HEK293 (cell line): ENCODE data around the gene CC2D1B.

Source experiments
- CTCF ChIA-PET: fragments of 350-600 bp; formaldehyde crosslinking; extraction: SDS; loops from one replicate; lab custom pipeline; 2021; ENCODE audit warnings: antibody characterized with exemption; lab: Yijun Ruan, JAX
- POLR2A ChIA-PET: fragments of 300-600 bp; formaldehyde crosslinking; extraction: SDS; loops from one replicate; lab custom pipeline; 2020; ENCODE audit warnings: antibody characterized with exemption, inconsistent platforms; lab: Yijun Ruan, JAX
- H3K27ac ChIP-seq: fragments of 200-500 bp; sonication (Bioruptor generic); 2 replicates; pipeline ENCODE4 v1.5.1; 2014; ENCODE audit warnings: low read depth, low read length, control low read depth, inconsistent platforms; ENCODE audit errors: extremely low read depth
- H3K36me3 ChIP-seq, 2 experiments: fragments of 200-500 bp in 1 of 2; sonication (Bioruptor generic) in 1 of 2; 1 replicate in 1 of 2; 2 replicates in 1 of 2; pipeline ENCODE4 v1.5.1; 2014 to 2017; ENCODE audit warnings: inconsistent platforms in 2 of 2, low read length in 2 of 2; ENCODE audit not compliant: control insufficient read depth in 2 of 2, insufficient read depth in 1 of 2
- H3K4me1 ChIP-seq: fragments of 200-500 bp; sonication (Bioruptor generic); 2 replicates; pipeline ENCODE4 v1.5.1; 2014; ENCODE audit warnings: mild to moderate bottlenecking, low read length, inconsistent platforms; ENCODE audit not compliant: control insufficient read depth, insufficient read depth
- H3K4me3 ChIP-seq: 2 replicates; pipeline ENCODE4 v1.5.1; 2011; ENCODE audit warnings: low read depth, mild to moderate bottlenecking, control low read depth, low read length, moderate library complexity
- H3K9me3 ChIP-seq: fragments of 200-500 bp; sonication (Bioruptor generic); 2 replicates; pipeline ENCODE4 v1.5.1; 2014; ENCODE audit warnings: low read depth, low read length, inconsistent platforms; ENCODE audit not compliant: control insufficient read depth, insufficient read depth
- ATF2 ChIP-seq: fragments of 450-650 bp; formaldehyde crosslinking; IDR thresholded peaks from 2 replicates; pipeline ENCODE4 v1.5.1; 2016; ENCODE audit warnings: missing biosample characterization, missing genetic modification characterization, low read depth
- KLF8 ChIP-seq: fragments of 450-650 bp; formaldehyde crosslinking; IDR thresholded peaks from 2 replicates; pipeline ENCODE4 v1.5.1; 2016; ENCODE audit warnings: missing biosample characterization, missing genetic modification characterization
- KLF9 ChIP-seq: fragments of 450-650 bp; formaldehyde crosslinking; IDR thresholded peaks from 2 replicates; pipeline ENCODE4 v1.5.1; 2016; ENCODE audit warnings: missing biosample characterization, missing genetic modification characterization, low read depth
- PBX3 ChIP-seq: sonication (generic); formaldehyde crosslinking; IDR thresholded peaks from 2 replicates; pipeline ENCODE4 v1.8.1; 2022; ENCODE audit warnings: mild to moderate bottlenecking, moderate library complexity, missing genetic modification reagents
- REPIN1 ChIP-seq: fragments of 450-650 bp; formaldehyde crosslinking; IDR thresholded peaks from 2 replicates; pipeline ENCODE4 v1.5.1; 2017; ENCODE audit warnings: missing biosample characterization, missing genetic modification characterization, low read depth
- SP3 ChIP-seq: fragments of 450-650 bp; formaldehyde crosslinking; IDR thresholded peaks from 2 replicates; pipeline ENCODE4 v1.5.1; 2016; ENCODE audit warnings: missing biosample characterization, missing genetic modification characterization
- TSHZ1 ChIP-seq: fragments of 450-650 bp; formaldehyde crosslinking; IDR thresholded peaks from 2 replicates; pipeline ENCODE4 v1.5.1; 2016; ENCODE audit warnings: missing biosample characterization, missing genetic modification characterization, borderline replicate concordance
- ZBTB49 ChIP-seq: fragments of 450-650 bp; formaldehyde crosslinking; IDR thresholded peaks from 2 replicates; pipeline ENCODE4 v1.5.1; 2016; ENCODE audit warnings: missing biosample characterization, missing genetic modification characterization, low read depth
- ZBTB8A ChIP-seq: fragments of 450-650 bp; formaldehyde crosslinking; IDR thresholded peaks from 2 replicates; pipeline ENCODE4 v1.5.1; 2016; ENCODE audit warnings: missing biosample characterization, missing genetic modification characterization
- ZIC2 ChIP-seq: fragments of 450-650 bp; formaldehyde crosslinking; IDR thresholded peaks from 2 replicates; pipeline ENCODE4 v1.5.1; 2016; ENCODE audit warnings: missing biosample characterization, missing genetic modification characterization
- ZNF140 ChIP-seq: fragments of 450-650 bp; formaldehyde crosslinking; IDR thresholded peaks from 2 replicates; pipeline ENCODE4 v1.5.1; 2016; ENCODE audit warnings: missing biosample characterization, missing genetic modification characterization
- ZNF169 ChIP-seq: fragments of 450-650 bp; formaldehyde crosslinking; IDR thresholded peaks from 2 replicates; pipeline ENCODE4 v1.5.1; 2016; ENCODE audit warnings: missing biosample characterization, missing genetic modification characterization
- ZNF221 ChIP-seq: fragments of 450-650 bp; formaldehyde crosslinking; IDR thresholded peaks from 2 replicates; pipeline ENCODE4 v1.5.1; 2017; ENCODE audit warnings: missing biosample characterization, missing genetic modification characterization, borderline replicate concordance
- ZNF362 ChIP-seq: fragments of 450-650 bp; formaldehyde crosslinking; IDR thresholded peaks from 2 replicates; pipeline ENCODE4 v1.5.1; 2016; ENCODE audit warnings: missing biosample characterization, missing genetic modification characterization
- ZNF37A ChIP-seq: fragments of 450-650 bp; IDR thresholded peaks from 2 replicates; pipeline ENCODE4 v1.5.1; 2018; ENCODE audit warnings: missing biosample characterization, missing genetic modification characterization
- ZNF398 ChIP-seq: fragments of 450-650 bp; formaldehyde crosslinking; IDR thresholded peaks from 2 replicates; pipeline ENCODE4 v1.5.1; 2017; ENCODE audit warnings: missing biosample characterization, missing genetic modification characterization
- ZNF473 ChIP-seq: fragments of 450-650 bp; formaldehyde crosslinking; IDR thresholded peaks from 2 replicates; pipeline ENCODE4 v1.5.1; 2017; ENCODE audit warnings: missing biosample characterization, missing genetic modification characterization
- ZNF521 ChIP-seq: fragments of 450-650 bp; formaldehyde crosslinking; IDR thresholded peaks from 2 replicates; pipeline ENCODE4 v1.5.1; 2017; ENCODE audit warnings: missing biosample characterization, mild to moderate bottlenecking, missing genetic modification characterization
- ZNF837 ChIP-seq: fragments of 450-650 bp; formaldehyde crosslinking; IDR thresholded peaks from 2 replicates; pipeline ENCODE4 v1.5.1; 2016; ENCODE audit warnings: missing biosample characterization, missing genetic modification characterization
- ZXDB ChIP-seq: fragments of 450-650 bp; formaldehyde crosslinking; IDR thresholded peaks from 2 replicates; pipeline ENCODE4 v1.5.1; 2016; ENCODE audit warnings: missing biosample characterization, missing genetic modification characterization

CC2D1B gene

GRCh38 chr1:52325786-52326185, 40.2 kb downstream of the CC2D1B start:
- POLR2A ChIA-PET: no interaction called here
- Histone ChIP-seq H3K4me1 (no peaks in the 10 kb centered on the region), H3K36me3 (no peaks in the 10 kb centered on the region), H3K9me3 (no peaks in the 10 kb centered on the region), H3K27ac (no peak overlapping the region), H3K4me3 (no peak overlapping the region)
- TF ChIP-seq TSHZ1 (tag by site-specific recombination) (no peak), ZNF362 (tag by site-specific recombination) (no peak), ZIC2 (tag by site-specific recombination) (peak; percentile 81)
- CTCF ChIA-PET: interaction anchor here (0.6 kb wide), 1 partner anchor 8 kb away, joined by 3 read pairs; no protein-coding TSS in a partner anchor

- H3K9me3 ChIP-seq: no peaks in the 10 kb centered on the region
- no peak overlapping the region for H3K27ac ChIP-seq
- no peak for TF ChIP-seq SP3 (tag by site-specific recombination)
- no peak for TF ChIP-seq ZBTB8A
- no peak for TF ChIP-seq ZNF521 (tag by site-specific recombination)
- TF ChIP-seq KLF9 (tag by site-specific recombination): no peak
- no peak for TF ChIP-seq ZNF37A (tag by site-specific recombination)
- no peak for TF ChIP-seq ZNF473
- TF ChIP-seq PBX3: no peak
- no peak for TF ChIP-seq ZNF398 (tag by site-specific recombination)
- no peak for TF ChIP-seq ZNF837 (tag by site-specific recombination)
- TF ChIP-seq KLF8: no peak
- no peak for TF ChIP-seq ZXDB
- H3K36me3 ChIP-seq: no peaks in the 10 kb centered on the region
- ChIA-PET CTCF (interaction anchor here (0.6 to 0.7 kb wide), 3 partner anchors 26 to 208 kb away, joined by 3 to 4 read pairs (median 3); no protein-coding TSS in a partner anchor), POLR2A (no interaction called here)
- H3K4me1 ChIP-seq: no peaks in the 10 kb centered on the region
- no peak overlapping the region for H3K4me3 ChIP-seq
Observed at GRCh38 chr1:52323731-52324130, 42.3 kb downstream of the CC2D1B start.

GRCh38 chr1:52321061-52321460, 44.9 kb downstream of the CC2D1B start:
- no peak overlapping the region for H3K4me3 ChIP-seq
- ChIA-PET CTCF (interaction anchor here (0.6 kb wide), 1 partner anchor 13 kb away, joined by 3 read pairs; no protein-coding TSS in a partner anchor), POLR2A (no interaction called here)
- H3K4me1 ChIP-seq: no peaks in the 10 kb centered on the region
- H3K9me3 ChIP-seq: no peaks in the 10 kb centered on the region
- no peaks in the 10 kb centered on the region for H3K36me3 ChIP-seq
- no peak overlapping the region for H3K27ac ChIP-seq
- no peak for TF ChIP-seq ZNF140 (tag by site-specific recombination)
- TF ChIP-seq ZNF221 (tag by site-specific recombination): no peak
- TF ChIP-seq ZBTB49: no peak
- no peak for TF ChIP-seq ATF2 (tag by site-specific recombination)
- no peak for TF ChIP-seq ZNF837 (tag by site-specific recombination)
- TF ChIP-seq ZNF169 (tag by site-specific recombination): no peak
- TF ChIP-seq REPIN1: no peak
